Epithelial cell of esophagus (primary cell): ENCODE measurements around the gene TPST2.

Source experiments
- DNase-seq: peaks from one replicate; pipeline ENCODE4 v3.0.0; 2010; ENCODE audit warnings: low read depth
- H3K4me3 ChIP-seq: 2 replicates; pipeline ENCODE4 v1.5.1; 2011; ENCODE audit warnings: mild to moderate bottlenecking, low read length, control low read depth
- CTCF ChIP-seq: IDR thresholded peaks from 2 replicates; pipeline ENCODE4 v1.5.1; 2011; ENCODE audit warnings: low read depth, mild to moderate bottlenecking, low read length, control low read depth, inconsistent platforms; ENCODE audit not compliant: insufficient read depth; ENCODE audit errors: missing control alignments

TPST2 gene

GRCh38 chr22:26559961-26560575 is 29.9 kb downstream of the TPST2 start:
- no peak overlapping the region for H3K4me3 ChIP-seq
- TF ChIP-seq CTCF = no peak
- no peak for DNase-seq

- no peak overlapping the region for H3K4me3 ChIP-seq
- no peak for DNase-seq
- TF ChIP-seq CTCF = no peak
These were observed 31.6 kb downstream of the TPST2 start for GRCh38 chr22:26558248-26558895.

- no peak for DNase-seq
- no peak for TF ChIP-seq CTCF
- no peak overlapping the region for H3K4me3 ChIP-seq
These were observed 33.0 kb downstream of the TPST2 start for GRCh38 chr22:26556904-26557303.

- no peak overlapping the region for H3K4me3 ChIP-seq
- DNase-seq = no peak
- TF ChIP-seq CTCF = no peak
These were observed 34.5 kb downstream of the TPST2 start for GRCh38 chr22:26555478-26555877.

- no peak for DNase-seq
- no peak overlapping the region for H3K4me3 ChIP-seq
- no peak for TF ChIP-seq CTCF
These were observed 35.0 kb downstream of the TPST2 start for GRCh38 chr22:26554956-26555355.

GRCh38 chr22:26553056-26553752 is 36.7 kb downstream of the TPST2 start:
- H3K4me3 ChIP-seq = no peak overlapping the region
- TF ChIP-seq CTCF = no peak
- DNase-seq = peak; percentile 80
